Measurements from ENCODE around the gene WIPF2.
A peak's percentile ranks its signal among the peaks of the same experiment; 100 is the strongest.
"Not testable (repeated sequence)": the region's sequence is repeated elsewhere in the genome, so short reads cannot be mapped to it uniquely, and the experiment has no call there.

WIPF2 gene

DNA sequence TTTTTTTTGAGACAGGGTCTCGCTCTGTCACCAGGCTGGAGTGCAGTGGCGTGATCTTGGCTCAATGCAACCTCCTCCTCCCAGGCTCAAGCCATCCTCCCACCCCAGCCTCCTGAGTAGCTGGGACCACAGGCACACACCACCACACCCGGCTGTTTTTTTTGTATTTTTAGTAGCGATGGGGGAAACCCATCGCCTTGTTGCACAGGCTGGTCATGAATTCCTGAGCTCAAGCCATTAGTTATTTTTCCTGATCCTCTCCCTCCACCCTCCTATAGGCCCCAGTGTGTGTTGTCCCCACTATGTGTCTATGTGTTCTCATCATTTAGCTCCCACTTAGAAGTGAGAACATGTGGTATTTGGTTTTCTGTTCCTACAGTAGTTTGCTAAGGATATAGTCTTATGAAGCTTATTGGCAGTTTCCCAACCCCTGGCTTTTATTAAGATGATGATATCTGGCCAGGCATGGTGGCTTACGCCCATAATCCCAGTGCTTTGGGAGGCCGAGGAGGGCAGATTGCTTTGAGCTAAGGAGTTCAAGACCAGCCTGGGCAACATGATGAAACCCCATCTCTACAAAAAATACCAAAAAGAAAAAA lies 80.2 kb downstream of the WIPF2 start:
- peaks cover 35 to 98% of the 10 kb centered on the region in 2 donors for H3K36me3 ChIP-seq (replicated peaks in 1 of 2; ENCODE audit: control insufficient read depth in 2 of 2, insufficient read depth in 2 of 2, low read length in 2 of 2)
- WGBS, 2 donors (ENCODE audit: extremely low coverage in 2 of 2, insufficient read length in 2 of 2, insufficient replicate concordance in 1 of 2): no CpG with 5 or more reads among the region's 7 CpGs

GRCh38 chr17:40301315-40301714 lies 82.2 kb downstream of the WIPF2 start:
- no peak overlapping the region for H3K23ac ChIP-seq (ENCODE audit: low read depth, low read length, poor library complexity)
- H3K14ac ChIP-seq (ENCODE audit: low read length): no peak overlapping the region
- WGBS, 2 donors (ENCODE audit: extremely low coverage in 2 of 2, insufficient read length in 2 of 2, insufficient replicate concordance in 1 of 2): no CpG with 5 or more reads among the region's 4 CpGs
- no peak overlapping the region for H3K9ac ChIP-seq (ENCODE audit: low read depth, low read length, poor library complexity)
- H2BK12ac ChIP-seq (ENCODE audit: low read length): no peak overlapping the region
- H3K79me1 ChIP-seq (ENCODE audit: low read depth, low read length): no peaks in the 10 kb centered on the region
- H3K27ac ChIP-seq (replicated peaks; ENCODE audit: low read length): no peak overlapping the region
- H2BK120ac ChIP-seq (ENCODE audit: low read depth, low read length): no peak overlapping the region
- H3K18ac ChIP-seq (ENCODE audit: low read length): no peak overlapping the region
- H4K91ac ChIP-seq (ENCODE audit: low read depth, low read length, poor library complexity): no peak overlapping the region
- no peak overlapping the region for H2BK15ac ChIP-seq (ENCODE audit: low read length)
- no peaks in the 10 kb centered on the region for H3K9me3 ChIP-seq (replicated peaks in 1 of 2; ENCODE audit: control insufficient read depth in 2 of 2, insufficient read depth in 1 of 2, low read depth in 1 of 2, low read length in 2 of 2)
- H2AK5ac ChIP-seq (ENCODE audit: low read depth, low read length): no peak overlapping the region
- no peak overlapping the region for H2AFZ ChIP-seq (ENCODE audit: low read length)
- no peaks in the 10 kb centered on the region for H3K27me3 ChIP-seq (ENCODE audit: control insufficient read depth in 3 of 3, insufficient read depth in 3 of 3, low read depth in 1 of 3, low read length in 3 of 3)
- peaks cover under 1 to 4% of the 10 kb centered on the region in 2 donors for H3K4me1 ChIP-seq (ENCODE audit: control insufficient read depth in 2 of 2, insufficient read depth in 1 of 2, low read depth in 1 of 2, low read length in 2 of 2)
- peaks cover 25 to 83% of the 10 kb centered on the region in 2 donors for H3K36me3 ChIP-seq (replicated peaks in 1 of 2; ENCODE audit: control insufficient read depth in 2 of 2, insufficient read depth in 2 of 2, low read length in 2 of 2)
- no peak for DNase-seq (ENCODE audit: low spot score)
- H4K8ac ChIP-seq (ENCODE audit: low read depth, low read length): no peak overlapping the region
- H3K4me3 ChIP-seq (ENCODE audit: low read length in 2 of 2): no peak overlapping the region
- no peak overlapping the region for H2BK5ac ChIP-seq (ENCODE audit: low read length)
- H3K4me2 ChIP-seq (ENCODE audit: insufficient read depth, low read length, poor library complexity, severe bottlenecking): no peak overlapping the region
- H3K4ac ChIP-seq (ENCODE audit: low read length): no peak overlapping the region

More for the DNA sequence above, 80.2 kb downstream of the WIPF2 start:
- not testable (repeated sequence) for H2AK5ac ChIP-seq (ENCODE audit: low read depth, low read length); H4K91ac ChIP-seq (ENCODE audit: low read depth, low read length, poor library complexity); H2BK120ac ChIP-seq (ENCODE audit: low read depth, low read length); H3K9ac ChIP-seq (ENCODE audit: low read depth, low read length, poor library complexity); H3K4me2 ChIP-seq (ENCODE audit: insufficient read depth, low read length, poor library complexity, severe bottlenecking); H3K23ac ChIP-seq (ENCODE audit: low read depth, low read length, poor library complexity); H3K4me1 ChIP-seq (ENCODE audit: control insufficient read depth in 2 of 2, insufficient read depth in 1 of 2, low read depth in 1 of 2, low read length in 2 of 2); H3K4me3 ChIP-seq (ENCODE audit: low read length in 2 of 2); DNase-seq (ENCODE audit: low spot score); H3K79me1 ChIP-seq (ENCODE audit: low read depth, low read length); H4K8ac ChIP-seq (ENCODE audit: low read depth, low read length); H3K27me3 ChIP-seq (ENCODE audit: control insufficient read depth in 3 of 3, insufficient read depth in 3 of 3, low read depth in 1 of 3, low read length in 3 of 3); H3K27ac ChIP-seq (replicated peaks; ENCODE audit: low read length); H3K14ac ChIP-seq (ENCODE audit: low read length); H2BK15ac ChIP-seq (ENCODE audit: low read length); H2AFZ ChIP-seq (ENCODE audit: low read length); H3K4ac ChIP-seq (ENCODE audit: low read length); H2BK12ac ChIP-seq (ENCODE audit: low read length); H3K18ac ChIP-seq (ENCODE audit: low read length); H3K9me3 ChIP-seq (replicated peaks in 1 of 2; ENCODE audit: control insufficient read depth in 2 of 2, insufficient read depth in 1 of 2, low read depth in 1 of 2, low read length in 2 of 2); H2BK5ac ChIP-seq (ENCODE audit: low read length)

DNA sequence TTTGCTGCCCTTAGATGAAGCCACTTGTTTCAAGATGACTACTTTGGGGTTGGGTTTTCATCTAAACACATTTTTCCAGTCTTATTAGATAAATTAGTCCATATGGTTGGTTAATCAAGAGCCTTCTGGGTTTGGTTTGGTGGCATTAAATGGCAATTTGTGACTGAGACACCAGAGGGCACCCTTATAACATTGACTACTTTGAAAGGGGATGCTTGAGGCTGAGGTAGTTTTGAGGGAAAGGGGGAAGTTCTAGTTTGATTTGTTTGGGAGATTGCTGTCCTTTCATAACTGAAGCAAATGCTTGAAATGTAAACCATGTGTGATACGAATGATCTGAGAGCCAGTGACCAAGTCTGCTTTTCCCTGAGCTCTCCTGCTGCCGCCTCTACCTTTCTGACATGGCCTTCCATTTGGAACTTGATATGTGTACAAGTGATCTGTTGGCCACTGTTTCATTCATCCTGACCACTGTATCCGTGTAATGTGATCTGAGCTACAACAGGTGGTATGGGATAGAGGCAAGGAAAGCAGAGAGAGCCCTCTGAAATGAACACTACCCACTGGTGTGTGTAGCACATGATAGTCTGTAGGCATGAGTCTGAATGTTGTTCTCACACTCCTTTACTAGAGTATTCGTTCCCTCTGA lies 84.0 kb downstream of the WIPF2 start:
- Histone ChIP-seq H2BK120ac (ENCODE audit: low read depth, low read length) (no peak overlapping the region), H3K4ac (ENCODE audit: low read length) (no peak overlapping the region)
- WGBS, 2 donors (ENCODE audit: extremely low coverage in 2 of 2, insufficient read length in 2 of 2, insufficient replicate concordance in 1 of 2): no CpG with 5 or more reads among the region's 4 CpGs

GRCh38 chr17:40303708-40304551 lies 84.8 kb downstream of the WIPF2 start:
- H4K8ac ChIP-seq (ENCODE audit: low read depth, low read length): no peak overlapping the region

More for the DNA sequence above, 84.0 kb downstream of the WIPF2 start:
- Histone ChIP-seq H3K9me3 (replicated peaks in 1 of 2; ENCODE audit: control insufficient read depth in 2 of 2, insufficient read depth in 1 of 2, low read depth in 1 of 2, low read length in 2 of 2) (no peaks in the 10 kb centered on the region), H2AK5ac (ENCODE audit: low read depth, low read length) (no peak overlapping the region), H3K4me1 (ENCODE audit: control insufficient read depth in 2 of 2, insufficient read depth in 1 of 2, low read depth in 1 of 2, low read length in 2 of 2) (peaks cover 16 to 18% of the 10 kb centered on the region in 2 donors), H2BK5ac (ENCODE audit: low read length) (no peak overlapping the region), H3K27me3 (ENCODE audit: control insufficient read depth in 3 of 3, insufficient read depth in 3 of 3, low read depth in 1 of 3, low read length in 3 of 3) (no peaks in the 10 kb centered on the region), H3K27ac (replicated peaks; ENCODE audit: low read length) (peak overlapping the region; percentile 7), H3K14ac (ENCODE audit: low read length) (no peak overlapping the region), H3K9ac (ENCODE audit: low read depth, low read length, poor library complexity) (no peak overlapping the region), H3K4me3 (ENCODE audit: low read length in 2 of 2) (no peak overlapping the region), H4K8ac (ENCODE audit: low read depth, low read length) (no peak overlapping the region), H2BK12ac (ENCODE audit: low read length) (no peak overlapping the region), H3K79me1 (ENCODE audit: low read depth, low read length) (no peaks in the 10 kb centered on the region), H2BK15ac (ENCODE audit: low read length) (no peak overlapping the region), H3K23ac (ENCODE audit: low read depth, low read length, poor library complexity) (no peak overlapping the region), H4K91ac (ENCODE audit: low read depth, low read length, poor library complexity) (no peak overlapping the region), H3K36me3 (replicated peaks in 1 of 2; ENCODE audit: control insufficient read depth in 2 of 2, insufficient read depth in 2 of 2, low read length in 2 of 2) (peaks cover 22 to 65% of the 10 kb centered on the region in 2 donors), H3K18ac (ENCODE audit: low read length) (no peak overlapping the region), H3K4me2 (ENCODE audit: insufficient read depth, low read length, poor library complexity, severe bottlenecking) (no peak overlapping the region), H2AFZ (ENCODE audit: low read length) (no peak overlapping the region)
- DNase-seq (ENCODE audit: low spot score): no peak

More at GRCh38 chr17:40303708-40304551, 84.8 kb downstream of the WIPF2 start:
- H3K79me1 ChIP-seq (ENCODE audit: low read depth, low read length): no peaks in the 10 kb centered on the region
- no peak overlapping the region for H2AFZ ChIP-seq (ENCODE audit: low read length)
- no peak overlapping the region for H3K4me3 ChIP-seq (ENCODE audit: low read length in 2 of 2)
- no peaks in the 10 kb centered on the region for H3K9me3 ChIP-seq (replicated peaks in 1 of 2; ENCODE audit: control insufficient read depth in 2 of 2, insufficient read depth in 1 of 2, low read depth in 1 of 2, low read length in 2 of 2)
- WGBS, 2 donors (ENCODE audit: extremely low coverage in 2 of 2, insufficient read length in 2 of 2, insufficient replicate concordance in 1 of 2): no CpG with 5 or more reads among the region's 5 CpGs
- H2BK15ac ChIP-seq (ENCODE audit: low read length): no peak overlapping the region
- no peak overlapping the region for H3K18ac ChIP-seq (ENCODE audit: low read length)
- H2AK5ac ChIP-seq (ENCODE audit: low read depth, low read length): no peak overlapping the region
- H2BK120ac ChIP-seq (ENCODE audit: low read depth, low read length): no peak overlapping the region
- H3K4me1 ChIP-seq (ENCODE audit: control insufficient read depth in 2 of 2, insufficient read depth in 1 of 2, low read depth in 1 of 2, low read length in 2 of 2): peaks cover 17 to 21% of the 10 kb centered on the region in 2 donors
- H3K4ac ChIP-seq (ENCODE audit: low read length): no peak overlapping the region
- no peak overlapping the region for H2BK12ac ChIP-seq (ENCODE audit: low read length)
- no peak overlapping the region for H4K91ac ChIP-seq (ENCODE audit: low read depth, low read length, poor library complexity)
- no peak overlapping the region for H2BK5ac ChIP-seq (ENCODE audit: low read length)
- no peak overlapping the region for H3K23ac ChIP-seq (ENCODE audit: low read depth, low read length, poor library complexity)
- no peak overlapping the region for H3K4me2 ChIP-seq (ENCODE audit: insufficient read depth, low read length, poor library complexity, severe bottlenecking)
- H3K9ac ChIP-seq (ENCODE audit: low read depth, low read length, poor library complexity): no peak overlapping the region
- peaks cover 22 to 57% of the 10 kb centered on the region in 2 donors for H3K36me3 ChIP-seq (replicated peaks in 1 of 2; ENCODE audit: control insufficient read depth in 2 of 2, insufficient read depth in 2 of 2, low read length in 2 of 2)
- no peak overlapping the region for H3K27ac ChIP-seq (replicated peaks; ENCODE audit: low read length)
- DNase-seq (ENCODE audit: low spot score): no peak
- no peak overlapping the region for H3K14ac ChIP-seq (ENCODE audit: low read length)
- H3K27me3 ChIP-seq (ENCODE audit: control insufficient read depth in 3 of 3, insufficient read depth in 3 of 3, low read depth in 1 of 3, low read length in 3 of 3): no peaks in the 10 kb centered on the region
